ENCODE results near the gene HOMER2. TPM values are rescaled to one million over a fixed set of nuclear protein-coding genes. Genes with fewer than 3 reads are reported as not detected.
A peak's percentile ranks its signal among the peaks of the same experiment; 100 is the strongest.

HOMER2 gene
- total RNA-seq, 1 donor from 2014 or later: 48.8 TPM

- TF ChIP-seq CTCF (conservative IDR thresholded peaks at IDR 0.05; ENCODE audit: low read depth, low read length): no peak
- DNase-seq (ENCODE audit: low read depth): no peak
- no peak overlapping the region for H3K4me3 ChIP-seq (ENCODE audit: low read depth, low read length)
Observed at GRCh38 chr15:82992436-82992998, 40.0 kb upstream of the HOMER2 start.

DNA sequence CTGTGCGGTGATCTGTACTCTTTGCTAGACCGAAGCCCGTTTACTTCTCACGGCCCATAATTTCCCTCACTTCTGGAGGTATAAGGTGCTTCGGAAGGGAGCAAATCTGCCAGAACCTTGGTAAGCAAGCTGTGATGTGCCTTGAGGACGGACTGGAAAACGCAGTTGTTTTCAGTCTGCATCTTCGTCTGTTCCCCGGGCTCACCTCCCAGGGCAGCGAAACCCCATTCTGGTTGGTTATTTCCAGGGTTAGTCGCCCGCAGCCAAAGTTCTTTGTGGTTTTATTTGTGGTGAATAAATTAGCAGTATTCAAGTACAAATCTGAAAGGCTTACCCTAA lies 33.9 kb upstream of the HOMER2 start:
- DNase-seq (ENCODE audit: low read depth): no peak
- no peak for TF ChIP-seq CTCF (conservative IDR thresholded peaks at IDR 0.05; ENCODE audit: low read depth, low read length)
- peak overlapping the region; percentile 89 for H3K4me3 ChIP-seq (ENCODE audit: low read depth, low read length)

- TF ChIP-seq CTCF (conservative IDR thresholded peaks at IDR 0.05; ENCODE audit: low read depth, low read length): no peak
- DNase-seq (ENCODE audit: low read depth): peak; percentile 95
- H3K4me3 ChIP-seq (ENCODE audit: low read depth, low read length): peak within 1 kb of the TSS; percentile 89
Observed at GRCh38 chr15:82985688-82986441, 33.3 kb upstream of the HOMER2 start, which contains the start of gene RAMAC. Gene RAMAC (plus strand): TSS chr15:82986210. CDS start chr15:82989019, 2,809 bp downstream.

- TF ChIP-seq CTCF (conservative IDR thresholded peaks at IDR 0.05; ENCODE audit: low read depth, low read length): no peak
- H3K4me3 ChIP-seq (ENCODE audit: low read depth, low read length): no peak overlapping the region
- no peak for DNase-seq (ENCODE audit: low read depth)
Observed at GRCh38 chr15:82980981-82981380, 28.5 kb upstream of the HOMER2 start.

DNA sequence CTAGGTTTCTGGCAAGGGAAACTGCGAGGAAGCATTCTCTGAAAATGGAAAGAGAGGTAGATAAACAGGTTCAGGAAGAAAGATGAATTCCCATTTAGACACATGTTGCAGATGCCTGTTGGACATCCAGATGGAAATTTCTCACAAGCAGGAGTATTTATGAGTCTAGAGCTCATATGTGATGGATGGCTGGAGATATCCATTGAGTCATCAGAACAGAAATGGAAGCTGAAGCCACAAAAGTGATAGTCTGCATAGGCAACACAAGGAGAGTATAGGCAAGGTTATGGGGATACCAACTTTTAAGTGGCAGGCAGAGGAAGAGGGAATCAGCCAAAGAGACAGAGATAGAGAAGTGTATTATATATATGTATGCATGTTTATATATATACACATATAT lies 27.2 kb upstream of the HOMER2 start:
- no peak for TF ChIP-seq CTCF (conservative IDR thresholded peaks at IDR 0.05; ENCODE audit: low read depth, low read length)
- no peak for DNase-seq (ENCODE audit: low read depth)
- H3K4me3 ChIP-seq (ENCODE audit: low read depth, low read length): no peak overlapping the region

DNA sequence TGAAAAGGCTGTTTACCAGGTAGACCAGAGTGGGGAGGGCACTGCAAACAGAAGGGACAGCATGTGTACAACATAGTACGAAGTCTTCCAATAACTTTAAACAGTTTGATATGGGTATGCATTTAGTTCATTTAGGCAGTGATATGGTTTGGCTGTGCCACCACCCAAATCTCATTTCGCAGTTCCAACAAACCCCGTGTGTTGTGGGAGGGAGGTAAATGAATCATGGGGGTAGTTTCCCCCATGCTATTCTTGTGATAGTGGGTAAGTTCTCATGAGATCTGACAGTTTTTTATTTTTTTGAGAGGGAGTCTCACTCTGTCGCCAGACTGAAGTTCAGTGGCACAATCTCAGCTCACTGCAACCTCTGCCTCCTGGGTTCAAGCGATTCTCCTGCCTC lies 25.9 kb upstream of the HOMER2 start:
- TF ChIP-seq CTCF (conservative IDR thresholded peaks at IDR 0.05; ENCODE audit: low read depth, low read length): no peak
- DNase-seq (ENCODE audit: low read depth): no peak
- no peak overlapping the region for H3K4me3 ChIP-seq (ENCODE audit: low read depth, low read length)

DNA sequence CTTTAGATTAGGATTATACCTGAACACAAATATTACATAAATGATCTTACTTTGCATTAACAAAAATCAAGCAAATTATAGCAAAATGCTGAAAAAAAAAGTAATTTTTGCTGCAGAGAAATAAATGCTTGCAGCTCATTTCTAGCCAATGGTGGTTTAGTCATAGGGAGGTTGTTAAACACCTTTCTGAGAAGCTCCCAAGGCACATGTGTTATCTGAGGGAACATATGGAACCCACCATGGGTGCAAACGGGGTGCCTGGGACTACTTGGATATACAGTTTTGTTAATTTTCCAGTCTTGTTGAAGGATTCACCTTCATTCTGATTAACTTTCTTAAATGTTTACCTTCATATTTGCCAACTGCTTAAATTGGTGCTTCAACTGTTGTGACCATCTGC lies 24.6 kb upstream of the HOMER2 start:
- TF ChIP-seq CTCF (conservative IDR thresholded peaks at IDR 0.05; ENCODE audit: low read depth, low read length): no peak
- no peak overlapping the region for H3K4me3 ChIP-seq (ENCODE audit: low read depth, low read length)
- DNase-seq (ENCODE audit: low read depth): no peak
